ENCODE results near the gene ZNF283.

DNA sequence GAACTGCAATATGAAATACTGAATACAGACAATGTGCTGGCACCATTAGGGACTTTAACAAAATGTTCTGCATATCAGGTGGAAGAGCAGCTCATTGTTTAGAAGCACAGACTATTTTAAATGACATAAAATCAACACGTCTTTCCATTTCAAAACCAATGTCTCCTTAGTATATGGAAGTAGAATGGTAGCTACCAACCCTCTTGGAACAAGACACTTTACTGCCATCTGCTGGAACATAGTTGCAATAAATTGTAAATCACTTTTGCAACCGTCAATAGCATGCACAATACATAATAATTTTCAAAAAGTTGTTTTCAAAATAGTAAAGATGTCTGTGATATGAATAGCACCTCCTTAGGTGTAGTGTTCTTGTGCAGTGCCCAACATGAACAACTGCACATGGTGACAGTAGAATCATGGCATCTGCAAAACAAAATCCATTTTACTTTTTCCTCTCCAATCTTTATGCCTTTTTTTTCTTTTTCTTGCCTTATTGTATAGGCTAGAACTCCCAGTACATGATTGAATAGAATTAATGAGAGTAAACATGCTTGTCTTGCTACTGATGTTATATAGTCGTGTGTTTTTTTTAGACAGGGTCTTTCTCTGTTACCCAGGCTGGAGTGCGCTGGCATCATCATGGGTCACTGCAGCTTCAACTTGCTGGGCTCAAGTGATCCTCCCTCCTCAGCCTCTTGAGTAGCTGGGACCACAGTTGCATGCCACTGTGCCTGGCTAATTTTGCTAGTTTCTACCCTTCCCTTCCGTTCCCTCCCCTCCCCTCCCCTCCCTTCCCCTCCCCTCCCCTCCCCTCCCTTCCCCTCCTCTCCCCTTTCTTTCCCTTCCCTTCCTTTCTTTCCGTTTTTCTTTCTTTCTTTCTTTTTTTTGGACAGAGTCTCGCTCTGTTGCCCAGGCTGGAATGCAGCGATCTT is 17.1 kb upstream of the ZNF283 start:
- TF ChIP-seq EZH2 (IDR thresholded peaks at IDR 0.05), result no peak
- no peak for TF ChIP-seq POLR2AphosphoS5 (IDR thresholded peaks at IDR 0.05; ENCODE audit: borderline replicate concordance, low read depth, low read length)

Data from SK-N-MC (cell line).